ENCODE results near the gene ADRB2. TPM values are rescaled to one million over a fixed set of nuclear protein-coding genes. Genes with fewer than 3 reads are reported as not detected.

ADRB2 gene
- total RNA-seq, 2 experiments from 2014 or later: 1.3 to 1.5 TPM

DNA sequence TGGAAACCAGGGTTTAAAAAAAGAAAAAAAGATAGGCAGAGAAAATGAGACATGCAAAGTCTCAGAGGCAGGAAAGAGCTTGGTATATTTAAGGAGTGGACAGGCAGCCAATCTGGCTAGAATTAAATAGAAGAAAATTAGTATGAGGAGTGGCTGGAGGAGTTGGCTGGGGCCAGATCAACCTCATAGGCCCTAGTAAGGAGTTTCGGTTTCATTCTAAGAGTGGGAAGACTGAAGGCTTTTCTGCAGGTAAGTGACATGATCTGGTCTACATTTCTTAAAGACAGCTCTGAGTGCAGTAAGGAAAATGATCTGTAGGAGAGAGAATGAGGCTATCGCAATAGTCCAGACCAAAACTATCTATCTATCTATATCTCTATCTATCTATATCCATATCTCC, 27.5 kb downstream of the ADRB2 start:
- CTCF ChIA-PET: interaction anchor here (1.1 kb wide), 1 partner anchor 104 kb away, joined by 3 read pairs; no protein-coding TSS in a partner anchor
- peaks cover 3% of the 10 kb centered on the region for H3K36me3 Mint-ChIP-seq (ENCODE audit: low read depth)
- DNase-seq: no peak
- H3K9me3 Mint-ChIP-seq: peaks cover 7% of the 10 kb centered on the region
- POLR2A ChIA-PET: no interaction called here
- H3K4me1 Mint-ChIP-seq: peaks cover 44% of the 10 kb centered on the region
- H3K4me3 Mint-ChIP-seq: no peak overlapping the region
- no peak overlapping the region for H3K27ac Mint-ChIP-seq
- peaks cover 6% of the 10 kb centered on the region for H3K27me3 Mint-ChIP-seq

DNA sequence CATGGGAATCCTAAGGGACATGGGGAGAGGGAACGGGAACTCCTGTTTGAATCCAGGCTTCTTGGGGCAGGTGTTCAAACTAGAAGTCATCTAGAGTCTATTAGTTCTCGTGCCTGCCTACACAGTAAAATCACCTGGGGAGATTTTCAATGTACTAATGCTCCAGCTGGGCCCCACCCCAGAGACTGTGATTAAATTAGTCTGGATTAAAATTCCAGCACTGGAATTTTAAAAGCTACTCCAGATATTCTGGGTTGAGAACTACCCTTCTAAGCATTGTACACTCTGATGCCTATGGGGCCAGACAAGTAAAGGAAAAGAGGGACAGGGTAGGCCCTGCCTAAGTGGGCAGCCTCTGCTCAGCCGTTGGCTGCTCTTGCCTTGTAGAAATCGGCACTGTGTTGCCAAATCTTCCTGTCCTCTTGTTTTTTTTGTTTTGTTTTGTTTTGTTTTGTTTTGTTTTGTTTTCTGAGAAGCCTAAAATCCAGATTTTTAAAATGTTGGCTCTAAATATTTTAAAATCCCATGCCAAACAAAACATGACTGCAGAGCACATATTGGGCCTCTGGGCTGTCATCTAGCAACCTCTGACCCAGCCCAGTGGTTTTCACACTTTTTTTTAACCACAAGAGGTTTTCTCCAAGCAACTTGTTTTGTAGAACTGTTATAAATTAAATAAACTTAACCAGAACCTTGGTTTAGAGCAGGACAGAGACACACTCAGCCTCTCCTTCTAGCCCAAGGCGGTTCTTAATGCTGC, 29.0 kb downstream of the ADRB2 start:
- ChIA-PET CTCF (no interaction called here), POLR2A (no interaction called here)
- H3K4me1 Mint-ChIP-seq: peaks cover 28% of the 10 kb centered on the region
- H3K9me3 Mint-ChIP-seq: no peaks in the 10 kb centered on the region
- peak overlapping the region; percentile 23 for H3K4me3 Mint-ChIP-seq
- H3K27ac Mint-ChIP-seq: peak overlapping the region; percentile 70
- H3K36me3 Mint-ChIP-seq (ENCODE audit: low read depth): no peaks in the 10 kb centered on the region
- H3K27me3 Mint-ChIP-seq: peaks cover 8% of the 10 kb centered on the region
- peak; percentile 22 for DNase-seq

DNA sequence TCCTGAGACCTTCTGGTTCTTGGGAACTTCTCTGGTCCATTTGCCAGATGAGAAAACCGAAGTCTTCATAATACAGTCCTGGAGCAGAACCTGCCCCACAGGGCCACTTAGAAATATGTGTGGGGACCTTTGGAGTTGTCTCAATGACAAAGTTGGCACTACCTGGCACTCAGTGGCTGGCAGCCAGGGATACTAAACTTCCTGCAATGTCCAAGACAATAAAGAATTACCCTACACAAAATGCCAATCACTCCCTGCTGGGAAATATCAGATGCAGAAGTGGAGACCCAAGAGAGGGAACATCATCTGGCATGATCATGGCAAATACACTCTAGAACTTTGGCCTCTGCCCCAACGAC, 29.6 kb downstream of the ADRB2 start:
- Mint-ChIP-seq H3K27ac (peak overlapping the region; percentile 75), H3K36me3 (ENCODE audit: low read depth) (no peaks in the 10 kb centered on the region), H3K9me3 (no peaks in the 10 kb centered on the region), H3K27me3 (peaks cover 8% of the 10 kb centered on the region), H3K4me3 (no peak overlapping the region), H3K4me1 (peaks cover 28% of the 10 kb centered on the region)
- ChIA-PET CTCF (no interaction called here), POLR2A (no interaction called here)
- DNase-seq: no peak

DNA sequence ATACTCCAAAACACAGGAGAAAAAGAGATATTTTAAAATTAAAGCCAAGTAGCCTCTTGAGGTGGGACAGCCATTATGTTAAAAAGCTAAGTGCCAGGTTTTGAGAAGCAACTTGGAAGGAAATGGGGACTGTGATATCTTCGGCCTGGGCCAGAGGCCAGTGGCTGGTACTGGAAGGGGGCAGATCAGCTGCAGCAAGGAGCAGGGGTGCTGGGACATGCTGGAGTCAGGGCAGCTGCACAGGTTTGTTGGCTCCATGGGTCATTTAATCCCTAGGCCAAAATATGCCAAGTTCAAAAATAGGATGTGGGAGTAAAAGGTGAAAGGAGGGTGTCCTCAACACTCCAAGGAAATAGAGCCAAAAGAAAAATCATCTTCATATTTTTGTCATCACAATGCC, 30.0 kb downstream of the ADRB2 start:
- Mint-ChIP-seq H3K36me3 (ENCODE audit: low read depth) (no peaks in the 10 kb centered on the region), H3K4me3 (no peak overlapping the region), H3K4me1 (peaks cover 26% of the 10 kb centered on the region), H3K9me3 (no peaks in the 10 kb centered on the region), H3K27me3 (peaks cover 8% of the 10 kb centered on the region), H3K27ac (peak overlapping the region; percentile 75)
- CTCF ChIA-PET: no interaction called here
- DNase-seq: no peak
- POLR2A ChIA-PET: no interaction called here

DNA sequence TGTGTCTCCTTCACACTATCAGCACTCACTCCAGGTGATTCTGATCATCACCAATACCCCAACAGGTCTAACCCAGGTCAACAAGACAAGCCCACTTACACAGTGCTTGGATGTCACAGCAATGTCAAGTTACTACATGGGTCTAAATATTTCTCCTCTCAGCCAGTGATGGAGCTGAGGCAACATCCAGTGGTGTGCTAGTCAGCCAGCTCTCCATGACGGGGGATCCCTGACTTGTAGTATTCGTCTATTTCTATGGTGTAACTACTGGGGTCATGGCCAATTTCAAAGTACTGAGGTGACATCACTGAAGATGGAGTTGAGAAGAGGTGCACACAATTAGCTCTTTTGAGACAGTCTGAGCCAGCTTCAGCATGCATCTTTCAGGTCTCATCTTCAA, 31.1 kb downstream of the ADRB2 start:
- Mint-ChIP-seq H3K27me3 (peaks cover 6% of the 10 kb centered on the region), H3K4me3 (no peak overlapping the region), H3K9me3 (no peaks in the 10 kb centered on the region), H3K27ac (no peak overlapping the region), H3K4me1 (peaks cover 26% of the 10 kb centered on the region), H3K36me3 (ENCODE audit: low read depth) (no peaks in the 10 kb centered on the region)
- DNase-seq: no peak
- CTCF ChIA-PET: no interaction called here
- POLR2A ChIA-PET: no interaction called here

DNA sequence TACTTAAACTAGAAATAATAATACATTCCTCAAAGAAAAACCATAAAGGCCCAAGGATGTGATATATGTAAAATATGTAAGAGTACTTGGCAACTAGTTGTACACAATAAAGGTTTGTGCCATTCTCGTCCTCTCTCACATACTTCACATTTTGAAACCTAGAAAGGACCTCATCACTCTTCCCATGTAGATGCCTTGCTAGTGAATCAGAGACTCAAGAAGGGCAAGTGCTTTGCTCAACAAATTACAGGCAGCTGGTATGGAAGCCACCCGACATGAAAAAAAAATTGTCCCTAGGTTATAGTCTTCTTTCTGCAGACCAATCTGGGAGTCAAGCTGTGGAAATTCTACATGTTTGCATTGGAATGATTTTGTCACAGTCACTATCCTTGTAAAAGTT, 31.7 kb downstream of the ADRB2 start:
- Mint-ChIP-seq H3K4me3 (no peak overlapping the region), H3K36me3 (ENCODE audit: low read depth) (no peaks in the 10 kb centered on the region), H3K9me3 (no peaks in the 10 kb centered on the region), H3K27ac (no peak overlapping the region), H3K27me3 (peaks cover 5% of the 10 kb centered on the region), H3K4me1 (peaks cover 24% of the 10 kb centered on the region)
- ChIA-PET POLR2A (no interaction called here), CTCF (no interaction called here)
- no peak for DNase-seq

DNA sequence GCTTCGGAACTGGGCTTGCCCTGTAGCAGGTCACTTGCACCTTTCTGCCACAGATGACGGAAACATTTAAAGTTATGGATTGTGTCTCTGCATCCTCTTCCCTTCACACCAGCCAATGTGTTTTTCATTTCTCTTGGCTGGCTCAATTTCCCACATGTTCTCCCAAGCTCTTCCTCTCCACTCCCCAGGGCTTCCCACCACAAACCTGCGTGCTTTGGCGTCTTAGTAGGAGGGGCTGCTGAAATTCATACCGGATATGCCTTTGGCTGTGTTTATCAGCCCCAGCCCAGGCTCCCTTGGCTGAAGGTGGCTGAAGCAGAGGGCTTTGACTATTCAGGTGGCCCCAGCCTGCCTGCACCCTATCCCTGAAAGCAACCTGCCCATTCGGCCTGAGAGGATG, 32.1 kb downstream of the ADRB2 start:
- ChIA-PET POLR2A (no interaction called here), CTCF (no interaction called here)
- Mint-ChIP-seq H3K9me3 (no peaks in the 10 kb centered on the region), H3K4me1 (peaks cover 24% of the 10 kb centered on the region), H3K4me3 (no peak overlapping the region), H3K27ac (no peak overlapping the region), H3K27me3 (peaks cover 5% of the 10 kb centered on the region), H3K36me3 (ENCODE audit: low read depth) (no peaks in the 10 kb centered on the region)
- no peak for DNase-seq

DNA sequence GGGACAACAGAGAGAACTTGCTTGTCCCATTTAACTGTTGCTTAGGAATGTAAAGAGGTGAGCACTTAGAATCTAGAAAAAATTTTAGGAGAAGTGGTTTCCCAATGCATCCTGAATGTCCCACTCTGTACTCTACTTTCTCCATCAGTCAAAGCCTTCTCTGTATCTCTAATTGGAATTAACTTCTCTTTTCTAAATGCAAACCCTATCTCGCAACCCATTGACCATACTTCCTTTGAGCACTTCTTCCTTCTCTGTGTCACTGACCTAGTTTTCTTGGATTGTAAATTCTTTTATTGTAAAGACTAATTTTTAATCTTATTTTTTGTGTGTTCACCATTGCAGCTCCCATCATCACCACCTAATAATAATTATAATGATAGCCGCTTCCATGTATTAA, 33.3 kb downstream of the ADRB2 start:
- H3K36me3 Mint-ChIP-seq (ENCODE audit: low read depth): no peaks in the 10 kb centered on the region
- no peaks in the 10 kb centered on the region for H3K9me3 Mint-ChIP-seq
- H3K27me3 Mint-ChIP-seq: peaks cover 5% of the 10 kb centered on the region
- no peak overlapping the region for H3K27ac Mint-ChIP-seq
- POLR2A ChIA-PET: no interaction called here
- CTCF ChIA-PET: no interaction called here
- no peak for DNase-seq
- H3K4me3 Mint-ChIP-seq: no peak overlapping the region
- peaks cover 15% of the 10 kb centered on the region for H3K4me1 Mint-ChIP-seq

DNA sequence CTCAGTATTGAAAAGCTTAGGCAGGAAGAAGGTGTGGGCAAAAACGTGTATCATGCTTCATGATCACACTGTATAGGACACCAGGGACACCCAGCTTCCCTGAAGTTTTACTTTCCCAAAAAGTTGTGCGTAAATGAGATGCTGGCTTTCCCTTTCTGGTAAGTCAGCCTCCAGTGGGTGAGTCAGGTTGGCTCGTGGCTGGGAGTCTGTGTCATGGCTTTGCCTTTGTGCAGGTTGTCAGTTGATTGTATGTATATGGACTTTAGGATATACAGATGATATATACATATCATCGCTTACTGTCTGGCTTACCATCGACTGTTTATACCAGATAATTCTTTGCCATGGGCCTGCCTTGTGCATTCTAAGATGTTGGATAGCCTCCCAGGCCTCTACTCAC, 34.2 kb downstream of the ADRB2 start:
- DNase-seq: no peak
- peaks cover 5% of the 10 kb centered on the region for H3K27me3 Mint-ChIP-seq
- ChIA-PET CTCF (interaction anchor here (0.6 kb wide), 1 partner anchor 92 kb away, joined by 3 read pairs; no protein-coding TSS in a partner anchor), POLR2A (no interaction called here)
- H3K36me3 Mint-ChIP-seq (ENCODE audit: low read depth): no peaks in the 10 kb centered on the region
- no peaks in the 10 kb centered on the region for H3K9me3 Mint-ChIP-seq
- peaks cover 6% of the 10 kb centered on the region for H3K4me1 Mint-ChIP-seq
- H3K4me3 Mint-ChIP-seq: no peak overlapping the region
- no peak overlapping the region for H3K27ac Mint-ChIP-seq

DNA sequence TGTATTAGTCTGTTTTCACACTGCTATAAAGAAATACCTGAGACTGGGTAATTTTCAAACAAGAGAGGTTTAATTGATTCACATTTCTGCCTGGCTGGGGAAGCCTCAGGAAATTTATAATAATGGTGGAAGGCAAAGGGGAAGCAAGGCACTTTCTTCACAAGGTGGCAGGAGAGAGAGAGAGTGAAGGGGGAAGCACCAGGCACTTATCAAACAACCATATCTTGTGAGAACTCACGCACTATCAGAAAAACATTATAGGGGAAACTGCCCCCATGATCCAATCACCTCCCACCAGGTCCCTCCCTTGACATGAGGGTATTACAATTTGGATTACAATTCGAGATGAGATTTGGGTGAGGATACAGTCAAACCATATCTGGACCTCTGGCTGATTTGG, 34.7 kb downstream of the ADRB2 start:
- DNase-seq: no peak
- CTCF ChIA-PET: interaction anchor here (1.3 kb wide), 1 partner anchor 11 kb away, joined by 4 read pairs; no protein-coding TSS in a partner anchor
- Mint-ChIP-seq H3K27ac (no peak overlapping the region), H3K9me3 (no peaks in the 10 kb centered on the region), H3K27me3 (peaks cover 5% of the 10 kb centered on the region), H3K4me3 (no peak overlapping the region), H3K4me1 (peaks cover 5% of the 10 kb centered on the region), H3K36me3 (ENCODE audit: low read depth) (no peaks in the 10 kb centered on the region)
- POLR2A ChIA-PET: no interaction called here

DNA sequence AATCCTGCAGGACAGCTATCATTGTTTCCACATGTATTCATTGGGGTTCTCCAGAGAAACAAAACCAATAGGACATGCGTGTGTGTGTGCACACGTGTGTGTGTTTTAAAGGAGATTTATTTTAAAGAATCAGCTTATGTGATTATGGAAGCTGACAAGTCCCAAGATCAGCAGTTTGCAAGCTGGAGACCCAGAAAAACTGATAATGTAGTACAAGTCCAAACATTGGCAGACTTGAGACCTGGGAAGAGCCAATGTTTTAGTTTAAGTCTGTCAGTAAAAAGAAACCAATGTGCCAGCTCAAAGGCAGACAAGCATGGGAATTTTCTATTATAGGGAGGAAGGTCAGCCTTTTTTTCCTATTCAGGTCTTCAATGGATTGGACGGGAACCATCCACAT, 35.3 kb downstream of the ADRB2 start:
- POLR2A ChIA-PET: no interaction called here
- Mint-ChIP-seq H3K4me1 (no peaks in the 10 kb centered on the region), H3K27ac (no peak overlapping the region)

DNA sequence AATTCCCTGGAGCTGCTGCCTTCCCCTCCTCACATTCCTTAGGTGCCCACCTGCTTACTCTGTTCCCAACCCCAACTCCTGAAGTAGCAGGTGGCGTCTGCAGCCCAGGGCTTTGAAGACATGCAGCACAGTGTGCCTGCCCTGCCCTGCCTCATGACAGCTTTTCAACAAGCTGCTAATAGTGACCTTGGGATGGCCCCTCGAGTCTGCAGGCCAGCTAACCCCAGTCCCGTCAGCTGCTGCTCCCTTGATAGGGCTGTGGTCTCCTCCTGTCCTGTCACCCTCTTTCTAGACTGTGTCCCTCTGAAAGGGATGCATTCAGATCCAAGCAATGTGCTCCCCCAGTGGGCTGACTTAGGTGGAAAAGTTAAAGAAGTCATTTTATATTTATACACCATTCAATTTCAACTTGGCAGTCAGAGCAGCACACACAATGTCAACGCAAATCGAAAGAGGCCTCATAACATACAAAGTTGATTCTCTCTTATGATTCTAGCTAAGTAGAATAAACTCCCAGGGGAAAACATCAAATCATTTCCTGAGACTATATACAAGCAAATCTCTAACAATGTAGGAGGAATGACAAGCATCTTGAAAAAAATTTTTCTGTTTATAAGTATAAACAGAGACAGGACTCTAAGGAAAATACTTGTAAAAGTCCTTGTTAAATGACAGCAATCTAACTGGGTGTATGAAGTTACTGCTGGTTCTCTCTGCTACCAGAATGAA, 37.9 kb downstream of the ADRB2 start:
- Mint-ChIP-seq H3K27ac (no peak overlapping the region), H3K27me3 (no peaks in the 10 kb centered on the region), H3K36me3 (ENCODE audit: low read depth) (no peaks in the 10 kb centered on the region), H3K4me1 (peaks cover 2% of the 10 kb centered on the region), H3K9me3 (no peaks in the 10 kb centered on the region), H3K4me3 (no peak overlapping the region)
- ChIA-PET CTCF (no interaction called here), POLR2A (no interaction called here)
- no peak for DNase-seq

More for the DNA sequence above, 35.3 kb downstream of the ADRB2 start:
- peaks cover 5% of the 10 kb centered on the region for H3K27me3 Mint-ChIP-seq
- H3K9me3 Mint-ChIP-seq: no peaks in the 10 kb centered on the region
- CTCF ChIA-PET: interaction anchor here (1.3 kb wide), 1 partner anchor 12 kb away, joined by 4 read pairs; no protein-coding TSS in a partner anchor
- H3K4me3 Mint-ChIP-seq: no peak overlapping the region
- DNase-seq: no peak
- no peaks in the 10 kb centered on the region for H3K36me3 Mint-ChIP-seq (ENCODE audit: low read depth)

DNA sequence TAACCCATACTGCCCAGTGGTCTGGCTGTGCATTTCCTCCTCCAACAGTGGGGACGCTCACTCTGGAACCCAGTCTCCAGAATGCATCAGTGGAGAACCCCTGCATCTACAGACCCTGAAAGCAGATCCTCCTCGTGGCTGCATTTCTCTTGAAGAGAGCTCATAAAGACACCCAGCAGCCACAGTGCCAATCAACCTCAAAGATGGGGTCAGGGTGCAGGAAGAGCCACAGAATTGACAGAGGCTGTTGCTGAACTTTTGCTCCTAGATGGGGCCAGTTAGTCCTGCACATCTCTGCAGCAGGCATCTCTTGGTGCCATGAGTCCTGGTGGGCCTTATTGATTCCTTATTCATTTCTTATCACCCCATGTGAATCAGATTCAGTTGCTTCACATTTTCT, 39.6 kb downstream of the ADRB2 start:
- H3K27ac Mint-ChIP-seq: no peak overlapping the region
- peaks cover 2% of the 10 kb centered on the region for H3K4me1 Mint-ChIP-seq
- DNase-seq: no peak
- POLR2A ChIA-PET: no interaction called here
- H3K4me3 Mint-ChIP-seq: no peak overlapping the region
- no peaks in the 10 kb centered on the region for H3K9me3 Mint-ChIP-seq
- H3K27me3 Mint-ChIP-seq: no peaks in the 10 kb centered on the region
- no peaks in the 10 kb centered on the region for H3K36me3 Mint-ChIP-seq (ENCODE audit: low read depth)
- CTCF ChIA-PET: no interaction called here

DNA sequence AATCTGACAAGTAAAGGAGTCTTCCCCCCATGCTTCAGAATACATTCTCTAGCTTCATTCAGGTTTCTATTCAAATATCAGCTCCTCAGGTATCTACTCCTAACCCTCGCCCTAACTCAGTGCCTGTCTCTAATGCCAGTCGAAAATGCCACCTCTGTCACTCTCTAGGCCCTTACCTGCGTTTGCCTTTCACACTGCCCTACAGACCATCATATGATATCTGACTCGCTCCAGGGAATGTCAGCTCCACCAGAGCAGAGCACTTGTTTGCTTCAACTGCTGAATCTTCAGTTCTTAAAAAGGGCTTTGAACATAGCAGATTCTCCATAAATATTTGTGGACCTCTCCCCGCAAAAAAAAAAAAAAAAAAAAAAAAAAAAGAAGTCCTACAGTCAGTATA, 46.7 kb downstream of the ADRB2 start:
- ChIA-PET POLR2A (no interaction called here), CTCF (no interaction called here)
- H3K4me1 Mint-ChIP-seq: peaks cover 2% of the 10 kb centered on the region
- no peak overlapping the region for H3K27ac Mint-ChIP-seq
- no peaks in the 10 kb centered on the region for H3K9me3 Mint-ChIP-seq
- no peak overlapping the region for H3K4me3 Mint-ChIP-seq
- H3K36me3 Mint-ChIP-seq (ENCODE audit: low read depth): no peaks in the 10 kb centered on the region
- peaks cover 2% of the 10 kb centered on the region for H3K27me3 Mint-ChIP-seq
- no peak for DNase-seq

Data from activated CD4-positive, alpha-beta T cell treated with anti-CD3 and anti-CD28 coated beads, Interleukin-2, amount 10 ng/mL, durations not matched to agents 7 days and 5 days (primary cell).